ENCODE data around the gene XYLT1.

GRCh38 chr16:17070882-17071592 is 399.7 kb downstream of the XYLT1 start:
- TF ChIP-seq FOXA3 (CRISPR knock-in tag; IDR thresholded peaks at IDR 0.05): no peak
- no peak for TF ChIP-seq HMG20A (CRISPR knock-in tag; IDR thresholded peaks at IDR 0.05; ENCODE audit: borderline replicate concordance)
- TF ChIP-seq, protein P1, sequence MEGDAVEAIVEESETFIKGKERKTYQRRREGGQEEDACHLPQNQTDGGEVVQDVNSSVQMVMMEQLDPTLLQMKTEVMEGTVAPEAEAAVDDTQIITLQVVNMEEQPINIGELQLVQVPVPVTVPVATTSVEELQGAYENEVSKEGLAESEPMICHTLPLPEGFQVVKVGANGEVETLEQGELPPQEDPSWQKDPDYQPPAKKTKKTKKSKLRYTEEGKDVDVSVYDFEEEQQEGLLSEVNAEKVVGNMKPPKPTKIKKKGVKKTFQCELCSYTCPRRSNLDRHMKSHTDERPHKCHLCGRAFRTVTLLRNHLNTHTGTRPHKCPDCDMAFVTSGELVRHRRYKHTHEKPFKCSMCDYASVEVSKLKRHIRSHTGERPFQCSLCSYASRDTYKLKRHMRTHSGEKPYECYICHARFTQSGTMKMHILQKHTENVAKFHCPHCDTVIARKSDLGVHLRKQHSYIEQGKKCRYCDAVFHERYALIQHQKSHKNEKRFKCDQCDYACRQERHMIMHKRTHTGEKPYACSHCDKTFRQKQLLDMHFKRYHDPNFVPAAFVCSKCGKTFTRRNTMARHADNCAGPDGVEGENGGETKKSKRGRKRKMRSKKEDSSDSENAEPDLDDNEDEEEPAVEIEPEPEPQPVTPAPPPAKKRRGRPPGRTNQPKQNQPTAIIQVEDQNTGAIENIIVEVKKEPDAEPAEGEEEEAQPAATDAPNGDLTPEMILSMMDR (CRISPR knock-in tag; IDR thresholded peaks at IDR 0.05): no peak
- TF ChIP-seq TAF1 (CRISPR knock-in tag; IDR thresholded peaks at IDR 0.05): no peak
- TF ChIP-seq ZNF432 (CRISPR knock-in tag; IDR thresholded peaks at IDR 0.05; ENCODE audit: borderline replicate concordance): no peak
- TF ChIP-seq POLR2A (IDR thresholded peaks at IDR 0.05; ENCODE audit: insufficient read depth in 1 of 2, low read depth in 2 of 2, low read length in 2 of 2): no peak
- no peak for TF ChIP-seq BRD4 (CRISPR knock-in tag; IDR thresholded peaks at IDR 0.05)
- no peak for TF ChIP-seq DMTF1 (CRISPR knock-in tag; IDR thresholded peaks at IDR 0.05)

All from HepG2 (cell line).